ENCODE results near the gene CYP4F8. TPM values are rescaled to one million over a fixed set of nuclear protein-coding genes. Genes with fewer than 3 reads are reported as not detected.

CYP4F8 gene
- total RNA-seq, 1 experiment from 2014 or later: not detected

- Histone ChIP-seq H3K23me2 (ENCODE audit: insufficient read length, low read depth, low read length, poor library complexity, severe bottlenecking) (no peaks in the 10 kb centered on the region), H3K4me1 (ENCODE audit: insufficient read depth, low read length) (no peaks in the 10 kb centered on the region), H2AFZ (ENCODE audit: low read length) (no peak within 1 kb of the TSS), H2BK12ac (ENCODE audit: insufficient read length, low read depth, low read length) (no peak within 1 kb of the TSS), H3K14ac (ENCODE audit: insufficient read depth, low read length) (no peak within 1 kb of the TSS), H3K18ac (ENCODE audit: insufficient read length, low read depth, low read length) (no peak within 1 kb of the TSS), H3K56ac (ENCODE audit: insufficient read length, low read depth, low read length) (no peak within 1 kb of the TSS), H2BK120ac (ENCODE audit: low read depth, low read length, poor library complexity, severe bottlenecking) (no peak within 1 kb of the TSS), H3K27ac (ENCODE audit: insufficient read length, low read depth, low read length) (no peak within 1 kb of the TSS), H3K9me3 (ENCODE audit: control insufficient read depth, low read depth, low read length) (peaks cover 92% of the 10 kb centered on the region), H3K79me2 (ENCODE audit: insufficient read depth, low read length) (no peaks in the 10 kb centered on the region), H3K4ac (ENCODE audit: low read depth, low read length) (no peak within 1 kb of the TSS), H3K9ac (ENCODE audit: extremely low read depth, insufficient read length, low read length) (no peak within 1 kb of the TSS), H4K5ac (ENCODE audit: insufficient read length, low read depth, low read length) (no peak within 1 kb of the TSS), H3K4me2 (ENCODE audit: insufficient read depth, insufficient read length, low read length) (no peak within 1 kb of the TSS), H3K23ac (ENCODE audit: insufficient read length, low read depth, low read length) (no peak within 1 kb of the TSS), H2BK20ac (ENCODE audit: low read depth, low read length, poor library complexity, severe bottlenecking) (no peak within 1 kb of the TSS), H4K8ac (replicated peaks; ENCODE audit: insufficient read length, low read depth, low read length) (no peak within 1 kb of the TSS), H3K27me3 (ENCODE audit: insufficient read depth, low read length) (no peaks in the 10 kb centered on the region), H2AK5ac (ENCODE audit: insufficient read length, low read length) (no peak within 1 kb of the TSS), H4K91ac (ENCODE audit: insufficient read length, low read depth, low read length) (no peak within 1 kb of the TSS), H2BK15ac (ENCODE audit: low read depth, low read length) (no peak within 1 kb of the TSS), H4K20me1 (ENCODE audit: control insufficient read depth, insufficient read depth, insufficient read length) (no peaks in the 10 kb centered on the region), H3T11ph (ENCODE audit: low read length) (no peak within 1 kb of the TSS), H2BK5ac (ENCODE audit: insufficient read length, low read length) (no peak within 1 kb of the TSS), H3K79me1 (ENCODE audit: insufficient read depth, low read depth, low read length, poor library complexity, severe bottlenecking) (no peaks in the 10 kb centered on the region)
- no CpG with 5 or more reads among the region's 6 CpGs for WGBS (ENCODE audit: extremely low coverage, insufficient read length, low lambda C conversion rate)
- H3K27ac Mint-ChIP-seq: no peak within 1 kb of the TSS
- peaks cover 89 to 94% of the 10 kb centered on the region in 2 experiments for H3K9me3 Mint-ChIP-seq
- peaks cover 3% of the 10 kb centered on the region for H3K27me3 Mint-ChIP-seq (ENCODE audit: low read depth)
- H3K36me3 Mint-ChIP-seq (ENCODE audit: insufficient read depth in 1 of 3, low read depth in 3 of 3): peaks cover 3 to 38% (median 9%) of the 10 kb centered on the region in 3 experiments; a peak in 6 of 7 replicates
- no peak for TF ChIP-seq CTCF (conservative IDR thresholded peaks at IDR 0.05)
- H3K4me1 Mint-ChIP-seq: no peaks in the 10 kb centered on the region
- H3K4me3 Mint-ChIP-seq: no peak within 1 kb of the TSS
- DNase-seq: no peak
Measured at GRCh38 chr19:15640294-15640903, 25.4 kb downstream of the CYP4F8 start, which contains the start of gene CYP4F3. CYP4F3 (plus strand) TSS chr19:15640897; CDS start chr19:15641416, 519 bp downstream.

All from H9 (cell line).